COLO668 (cell line): ENCODE results near the gene ZNF580.
A peak's percentile ranks its signal among the peaks of the same experiment; 100 is the strongest.

ENCODE experiments used
- DNase-seq: peaks from one replicate; lab custom pipeline; 2025; ENCODE audit not compliant: unreplicated experiment; lab: John Stamatoyannopoulos, UW

Gene ZNF580, protein sequence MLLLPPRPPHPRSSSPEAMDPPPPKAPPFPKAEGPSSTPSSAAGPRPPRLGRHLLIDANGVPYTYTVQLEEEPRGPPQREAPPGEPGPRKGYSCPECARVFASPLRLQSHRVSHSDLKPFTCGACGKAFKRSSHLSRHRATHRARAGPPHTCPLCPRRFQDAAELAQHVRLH

DNA sequence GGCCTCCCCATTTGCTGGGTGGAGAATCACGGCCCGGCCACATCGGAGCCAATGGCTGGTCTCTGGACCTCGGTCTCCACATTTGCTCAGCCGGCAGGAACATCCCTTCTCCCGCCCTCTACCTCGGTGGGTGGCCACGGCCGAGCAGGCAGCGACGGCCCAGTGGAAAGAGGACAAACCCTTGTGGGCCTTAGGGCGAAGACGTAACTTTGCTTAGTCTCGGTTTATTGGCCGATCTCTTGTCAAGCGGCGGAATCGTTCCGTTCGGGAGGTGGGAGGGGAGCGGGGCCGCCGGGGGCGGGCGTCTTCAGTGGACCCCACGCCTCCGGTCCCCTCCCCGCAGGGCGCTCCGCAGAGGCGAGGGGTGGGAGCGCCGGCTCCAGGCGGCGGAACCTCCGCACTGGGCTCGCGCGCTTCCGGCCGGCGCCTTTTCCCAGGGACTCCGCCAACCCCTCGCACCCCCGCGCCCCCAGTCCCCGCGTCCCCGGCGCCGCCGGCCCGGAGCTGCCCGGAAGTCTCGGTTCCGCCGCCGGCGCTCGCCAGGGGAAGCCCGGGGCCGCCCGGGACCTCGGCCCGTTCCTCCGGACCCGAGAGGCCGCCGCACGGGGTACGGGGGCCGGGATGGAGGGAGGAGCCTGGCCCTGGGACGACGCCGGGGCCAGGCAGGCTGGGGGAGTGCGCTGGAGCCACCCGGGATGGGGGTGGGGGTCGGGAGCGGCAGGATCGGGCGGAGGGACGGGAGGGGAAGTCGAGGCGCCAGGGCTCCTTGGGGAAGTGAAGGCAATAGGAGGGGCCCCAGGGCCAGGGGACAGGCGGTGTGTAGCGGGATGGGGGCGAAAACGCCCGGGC, at the start of gene ZNF580:
TSS of gene ZNF580 (plus strand) at position 426 of the 849 bp plus-strand sequence. CDS start 1,507 bp downstream, outside the sequence.
- DNase-seq = peak; percentile 82

DNA sequence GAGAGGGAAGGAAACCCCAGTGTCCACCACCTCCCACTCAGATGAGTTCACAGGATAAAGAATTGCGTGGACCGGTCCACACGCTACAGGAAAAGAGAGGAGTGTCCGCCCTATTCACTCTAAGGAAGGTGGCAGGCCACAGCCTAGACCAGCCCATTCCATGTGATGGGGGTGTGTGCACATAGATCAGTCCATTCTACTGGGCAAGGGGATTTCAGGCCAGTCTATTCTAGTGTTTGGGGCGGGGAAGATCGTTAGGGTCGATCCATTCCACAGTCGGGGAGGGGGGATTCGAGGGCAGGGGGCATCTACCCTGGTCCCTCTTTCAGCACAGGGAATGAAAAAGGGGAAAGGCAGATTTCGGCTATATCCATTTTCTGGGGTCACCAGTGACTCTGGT, 49.2 kb upstream of the ZNF580 start:
- DNase-seq = no peak

DNA sequence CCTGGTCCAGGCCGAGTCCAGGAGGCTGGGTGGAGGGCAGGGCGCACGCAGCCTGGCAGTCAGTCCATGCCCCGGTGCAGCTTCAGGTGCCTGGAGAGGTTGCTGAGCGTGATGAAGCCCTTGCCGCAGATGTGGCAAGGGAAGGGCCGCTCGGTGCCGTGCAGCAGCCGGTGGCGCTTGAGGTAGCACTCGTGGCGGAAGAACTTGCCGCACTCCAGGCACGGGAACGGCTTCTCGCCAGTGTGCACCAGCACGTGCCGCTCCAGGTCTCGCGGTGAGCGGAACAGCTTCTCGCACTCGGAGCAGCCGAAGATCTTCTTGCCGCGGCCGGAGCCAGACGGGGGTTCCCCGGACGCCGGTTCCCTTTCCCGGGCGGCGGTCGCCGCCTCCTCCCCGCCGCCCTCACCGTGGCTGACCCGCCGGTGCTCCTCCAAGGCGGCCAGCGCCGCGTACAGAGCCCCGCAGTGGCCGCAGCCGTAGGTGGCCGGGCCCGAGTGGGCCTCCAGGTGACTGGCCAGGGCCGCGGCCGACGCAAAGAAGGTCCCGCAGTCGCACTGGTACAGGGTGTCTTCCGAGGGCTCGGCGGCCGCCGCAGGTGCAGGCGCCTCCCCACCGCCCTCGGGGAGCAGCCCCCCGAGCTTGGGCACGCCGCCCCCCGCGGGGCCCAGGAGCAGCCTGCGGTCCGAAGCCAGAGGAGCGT, 48.3 kb upstream of the ZNF580 start:
- no peak for DNase-seq

DNA sequence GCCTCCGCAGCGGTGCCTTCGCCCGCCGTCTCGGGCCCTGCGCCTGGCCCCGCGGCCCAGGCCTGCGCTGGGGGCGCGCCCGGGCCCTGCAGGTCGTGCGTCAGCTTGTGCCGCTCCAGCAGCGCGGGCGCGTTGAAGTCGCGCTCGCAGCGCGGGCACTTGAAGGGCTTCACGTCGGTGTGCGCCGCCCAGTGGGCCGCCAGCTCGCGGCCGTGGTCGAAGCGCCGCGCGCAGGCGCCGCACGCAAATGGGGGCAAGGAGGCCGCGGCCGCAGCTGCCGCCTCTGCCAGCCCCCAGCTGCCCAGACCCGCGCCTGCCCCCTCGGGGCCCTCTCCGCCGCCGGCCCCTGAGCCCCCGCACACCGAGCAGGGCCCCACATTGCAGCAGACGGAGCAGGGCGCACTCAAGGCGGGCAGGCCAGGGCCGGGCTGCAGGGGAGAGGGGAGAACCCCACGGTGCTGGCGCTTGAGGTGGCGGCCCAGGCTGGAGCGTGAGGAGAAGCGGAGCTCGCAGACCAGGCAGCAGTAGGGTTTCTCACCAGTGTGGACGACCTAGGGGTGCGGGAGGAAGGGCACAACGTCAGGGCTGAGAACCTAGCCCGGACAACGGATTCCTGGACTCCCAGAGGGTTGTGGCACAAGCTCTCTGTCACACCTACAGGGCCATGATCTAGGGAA, 47.6 kb upstream of the ZNF580 start:
- no peak for DNase-seq

DNA sequence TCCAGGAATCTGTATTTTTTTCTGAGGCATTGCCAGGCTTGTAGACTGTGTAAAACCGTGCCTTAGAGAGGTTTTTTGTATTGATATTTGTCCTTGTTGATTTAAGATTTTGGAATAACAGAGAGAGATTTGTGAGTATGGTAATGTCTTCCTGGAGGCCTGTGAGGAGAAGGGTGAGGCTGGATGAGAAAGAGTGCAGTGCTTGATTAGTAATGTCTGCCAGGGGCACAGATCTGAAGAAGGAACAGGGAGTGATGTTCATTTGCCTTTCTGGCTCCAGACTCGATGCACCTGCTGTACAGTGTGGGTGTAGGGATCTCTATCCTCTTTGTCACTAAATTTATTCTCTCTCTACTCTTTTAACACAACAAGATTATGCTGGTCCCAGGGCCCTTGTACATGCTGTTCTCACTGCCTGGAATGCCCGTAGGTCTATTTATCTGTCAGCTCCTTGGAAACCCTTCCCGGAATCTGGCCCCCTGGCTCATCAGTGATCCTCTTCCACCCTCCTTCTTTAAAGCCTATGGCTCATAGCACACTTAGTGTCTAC, 45.7 kb upstream of the ZNF580 start:
- no peak for DNase-seq

DNA sequence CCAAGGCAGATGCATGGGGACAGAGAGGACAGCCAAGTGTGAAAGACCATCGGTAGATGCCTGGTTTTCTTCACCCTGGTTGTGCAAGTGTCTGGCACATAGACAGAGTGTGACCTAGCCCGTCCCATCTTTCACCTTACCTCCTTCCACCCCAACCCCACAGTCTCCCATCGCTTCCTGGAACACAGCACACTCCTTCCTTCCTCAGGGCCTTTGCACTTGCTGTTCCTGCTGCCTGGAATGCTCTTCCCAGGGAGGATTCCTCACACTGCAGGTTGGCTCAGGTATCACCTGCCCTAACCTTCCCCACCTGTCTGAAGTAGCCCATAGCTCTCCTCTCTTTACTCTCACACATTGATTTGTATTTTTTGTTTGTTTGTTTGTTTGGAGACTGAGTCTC, 44.5 kb upstream of the ZNF580 start:
- no peak for DNase-seq

DNA sequence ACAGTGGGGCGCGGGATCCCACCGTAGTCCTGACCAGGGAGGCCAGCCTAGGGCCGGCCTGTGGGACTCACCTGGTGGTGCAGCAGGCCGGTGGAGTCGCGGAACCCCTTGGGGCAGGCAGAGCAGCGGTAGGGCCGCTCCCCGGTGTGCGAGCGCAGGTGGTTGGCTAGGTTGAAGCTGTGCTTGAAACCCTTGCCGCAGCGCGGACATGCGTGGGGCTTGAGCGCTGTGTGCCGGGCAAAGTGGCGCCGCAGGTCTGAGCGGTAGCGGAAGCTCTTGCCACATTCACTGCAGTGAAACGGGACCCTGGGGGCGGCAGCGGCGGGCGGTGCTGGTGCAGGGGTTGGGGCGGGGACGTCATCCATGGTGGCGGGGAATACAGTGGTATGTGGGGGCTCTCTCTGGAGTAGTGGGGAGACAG, 43.3 kb upstream of the ZNF580 start:
- no peak for DNase-seq

DNA sequence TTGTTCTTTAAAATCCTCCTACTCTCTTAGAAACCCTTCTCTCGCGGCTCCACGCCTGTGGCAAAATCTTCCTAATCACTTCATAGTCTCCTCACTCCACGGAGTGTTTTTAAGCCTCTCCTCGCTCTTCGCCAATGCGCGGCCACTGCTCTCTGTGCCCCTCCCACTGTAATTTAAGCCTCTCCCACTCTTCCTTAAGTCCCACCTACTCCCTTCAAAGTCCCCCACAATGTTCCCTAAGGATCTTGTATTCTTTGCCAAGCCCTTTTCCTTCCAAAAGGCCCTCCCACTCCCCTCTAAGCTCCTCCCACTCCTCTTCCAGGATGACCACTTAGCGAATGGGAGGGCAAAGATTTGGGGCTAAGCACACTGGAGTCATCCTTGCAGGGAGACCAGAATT, 42.8 kb upstream of the ZNF580 start:
- no peak for DNase-seq

DNA sequence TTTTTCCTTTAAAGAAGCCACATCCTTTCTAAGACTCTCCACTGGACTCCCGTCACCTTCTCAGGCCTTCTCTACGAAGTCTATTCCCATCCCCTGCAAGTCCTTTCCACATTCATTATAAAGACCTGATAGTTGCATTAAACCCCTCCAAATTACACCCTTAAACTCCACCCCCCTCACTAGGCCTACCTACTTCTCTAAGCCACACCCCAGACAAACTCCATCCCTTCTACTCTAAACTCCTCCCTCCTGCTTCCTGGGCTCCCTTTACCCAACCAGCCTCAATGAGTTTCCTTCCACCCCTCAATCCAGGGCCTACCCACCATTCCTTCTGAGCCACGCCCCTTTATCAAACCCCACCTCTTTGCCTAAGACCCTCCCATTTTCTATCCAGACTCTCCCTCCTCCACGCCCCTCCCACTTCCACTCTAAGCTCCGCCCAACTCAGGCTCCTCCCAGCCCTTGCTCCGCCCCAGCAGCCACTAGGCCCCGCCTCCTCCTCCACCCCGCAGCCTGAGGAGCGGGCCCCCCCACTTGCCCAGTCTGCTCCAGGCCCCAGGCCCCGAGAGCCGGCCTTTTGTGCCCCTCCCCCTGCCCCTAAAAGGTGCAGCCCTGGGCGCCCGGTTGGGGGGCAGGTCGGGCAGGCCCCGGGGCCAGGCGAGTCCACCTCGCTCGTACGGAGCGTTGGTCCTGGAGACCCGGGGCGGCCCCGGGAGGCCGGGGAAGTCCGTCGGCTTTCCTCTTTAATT, 41.9 kb upstream of the ZNF580 start:
- peak; percentile 85 for DNase-seq

DNA sequence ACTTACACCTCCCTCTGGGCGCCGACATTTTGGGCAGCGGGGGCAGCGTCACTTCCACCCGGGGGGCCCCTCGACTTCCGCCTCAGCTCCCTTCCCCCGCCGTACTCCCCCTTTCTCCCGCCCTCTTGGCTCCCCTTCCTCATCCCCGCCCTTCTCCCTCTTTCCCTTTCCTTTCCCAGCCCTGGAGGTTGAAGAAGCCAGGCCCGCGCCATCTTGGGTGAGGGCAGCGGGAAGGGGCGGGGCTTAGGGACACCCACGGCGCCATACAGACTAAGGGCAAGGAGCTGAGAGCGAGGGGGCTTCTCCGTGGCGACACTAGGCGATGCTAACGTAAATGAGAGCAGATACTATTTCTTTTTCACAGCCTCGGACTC, 41.3 kb upstream of the ZNF580 start, which contains the start of gene FIZ1:
TSS of gene FIZ1 (minus strand) at position 50 of the 374 bp plus-strand sequence. CDS start 1,652 bp downstream, outside the sequence.
- peak; percentile 97 for DNase-seq

DNA sequence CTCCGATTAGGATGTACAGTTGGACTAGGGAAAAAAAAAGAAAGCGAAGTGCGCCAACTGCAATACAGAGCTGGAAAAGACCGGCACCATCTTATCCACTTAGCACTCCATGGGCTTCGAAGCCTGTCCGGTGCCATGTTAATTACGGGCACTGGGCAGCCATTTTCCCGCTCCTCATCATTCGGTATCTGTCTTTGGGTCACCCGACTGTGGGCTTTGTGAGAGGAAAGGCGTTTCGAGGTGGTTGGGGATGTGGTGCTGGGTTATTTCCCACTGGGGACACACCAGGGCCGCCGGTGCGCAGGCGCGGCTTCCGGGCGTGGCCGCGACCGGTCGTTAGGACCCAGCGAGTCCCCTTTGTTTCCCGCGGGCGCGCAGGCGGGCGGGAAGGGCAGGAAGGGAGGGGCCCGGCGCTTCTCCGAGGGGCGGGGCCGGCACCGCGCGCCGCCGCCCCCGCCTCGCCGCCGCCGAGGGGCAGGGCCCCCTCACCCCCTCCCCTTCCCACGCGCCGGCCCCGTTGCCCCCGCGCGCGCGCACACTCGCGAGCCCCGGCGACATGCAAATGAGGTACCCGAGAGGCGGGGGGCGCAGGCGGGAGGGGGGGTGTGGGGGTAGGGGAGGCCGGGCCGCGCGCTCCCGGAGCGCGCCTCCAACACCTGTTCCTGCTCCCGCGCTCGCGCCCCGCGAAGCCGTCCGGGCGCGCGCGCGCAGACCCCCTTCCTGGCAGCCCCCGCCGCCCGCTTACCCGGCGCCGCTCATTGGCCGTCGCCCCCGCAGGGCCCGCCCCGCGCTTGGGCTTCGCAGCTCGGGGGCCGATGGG, 40.8 kb upstream of the ZNF580 start, which contains the start of gene ZNF524:
TSS of gene ZNF524 (plus strand) at position 447 of the 820 bp plus-strand sequence. CDS start 1,825 bp downstream, outside the sequence.
- peak; percentile 92 for DNase-seq

DNA sequence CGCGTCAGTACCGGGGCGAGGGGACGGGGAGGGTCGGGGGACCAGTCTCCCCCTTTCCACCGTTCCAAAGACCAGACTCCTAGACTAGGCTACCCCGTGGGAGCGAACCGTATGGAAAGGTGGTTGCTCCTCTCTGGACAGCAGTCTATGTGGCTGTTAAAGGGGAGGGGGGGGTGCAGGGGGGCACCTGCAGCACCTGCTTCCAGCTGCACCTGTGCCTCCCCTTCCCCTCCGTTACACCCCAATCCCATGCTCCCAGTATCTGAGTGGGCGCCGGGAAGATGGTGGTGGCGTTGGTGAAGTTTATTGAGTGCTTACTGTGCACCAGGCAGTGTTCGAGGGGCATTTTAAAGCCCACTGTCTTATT, 40.2 kb upstream of the ZNF580 start:
- DNase-seq = no peak

DNA sequence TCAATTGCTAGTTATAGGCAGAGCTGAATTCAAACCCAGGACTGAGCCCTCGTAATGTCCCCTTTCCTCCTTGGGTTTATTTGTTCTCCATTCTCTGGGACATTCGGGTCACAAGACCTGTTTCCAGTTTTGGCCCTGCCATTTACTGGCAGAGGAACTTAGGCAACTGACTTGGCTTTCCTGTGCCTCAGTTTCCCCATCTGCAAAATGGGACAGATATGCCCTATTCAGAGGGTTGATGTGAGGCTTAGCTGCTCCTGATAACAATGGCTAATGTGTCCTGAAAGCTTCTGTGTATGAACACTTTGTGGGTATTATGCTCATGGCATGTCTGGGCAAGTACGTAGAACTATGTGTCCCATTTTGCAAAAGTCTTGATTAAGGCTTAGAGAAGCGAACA, 39.7 kb upstream of the ZNF580 start:
- DNase-seq = no peak

DNA sequence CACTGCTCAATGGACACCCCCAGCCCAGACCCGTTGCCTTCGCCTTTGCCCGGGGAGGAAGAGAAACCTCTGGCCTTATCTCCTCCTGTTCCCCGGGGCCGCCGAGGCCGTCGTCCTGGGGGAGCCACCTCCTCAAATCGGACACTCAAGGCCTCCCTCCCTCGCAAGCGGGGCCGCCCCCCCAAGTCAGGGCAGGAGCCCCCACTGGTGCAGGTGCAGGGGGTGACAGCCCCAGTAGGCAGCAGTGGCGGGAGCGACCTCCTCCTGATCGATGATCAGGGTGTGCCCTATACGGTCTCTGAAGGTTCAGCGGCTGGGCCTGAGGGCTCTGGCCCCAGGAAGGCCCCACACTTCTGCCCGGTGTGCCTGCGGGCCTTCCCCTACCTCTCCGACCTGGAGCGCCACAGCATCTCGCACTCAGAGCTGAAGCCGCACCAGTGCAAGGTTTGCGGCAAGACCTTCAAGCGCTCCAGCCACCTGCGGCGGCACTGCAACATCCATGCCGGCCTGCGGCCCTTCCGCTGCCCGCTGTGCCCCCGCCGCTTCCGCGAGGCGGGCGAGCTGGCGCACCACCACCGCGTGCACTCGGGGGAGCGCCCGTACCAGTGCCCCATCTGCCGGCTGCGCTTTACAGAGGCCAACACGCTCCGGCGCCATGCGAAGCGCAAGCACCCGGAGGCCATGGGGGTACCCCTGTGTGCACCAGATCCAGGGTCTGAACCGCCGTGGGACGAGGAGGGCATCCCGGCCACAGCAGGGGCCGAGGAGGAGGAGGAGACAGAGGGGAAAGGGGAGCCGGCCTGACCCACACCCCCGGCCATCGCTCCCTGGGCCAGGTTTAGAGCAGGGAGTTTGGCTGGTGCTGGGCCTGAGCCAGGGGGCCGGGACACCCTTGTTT, 38.4 kb upstream of the ZNF580 start:
- DNase-seq = no peak

DNA sequence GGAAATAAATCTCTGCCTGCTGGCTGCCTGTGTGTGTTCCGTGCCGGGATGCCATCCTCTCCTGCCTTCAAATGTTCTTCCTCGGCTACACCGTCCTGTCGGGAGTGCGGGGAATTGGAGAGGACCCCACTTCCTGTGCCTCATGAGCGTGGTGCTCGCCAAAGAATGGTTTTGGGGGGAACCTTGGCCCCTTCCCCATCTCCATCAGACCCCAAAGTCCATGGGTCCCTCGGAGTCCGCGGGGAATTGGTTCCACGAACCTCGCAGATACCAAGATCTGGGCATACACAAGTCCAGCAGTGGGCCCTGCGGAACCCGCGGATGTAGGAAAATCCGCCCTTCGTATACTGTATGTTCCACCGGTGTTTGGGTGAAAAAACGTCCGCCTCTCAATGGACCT, 37.7 kb upstream of the ZNF580 start:
- no peak for DNase-seq

DNA sequence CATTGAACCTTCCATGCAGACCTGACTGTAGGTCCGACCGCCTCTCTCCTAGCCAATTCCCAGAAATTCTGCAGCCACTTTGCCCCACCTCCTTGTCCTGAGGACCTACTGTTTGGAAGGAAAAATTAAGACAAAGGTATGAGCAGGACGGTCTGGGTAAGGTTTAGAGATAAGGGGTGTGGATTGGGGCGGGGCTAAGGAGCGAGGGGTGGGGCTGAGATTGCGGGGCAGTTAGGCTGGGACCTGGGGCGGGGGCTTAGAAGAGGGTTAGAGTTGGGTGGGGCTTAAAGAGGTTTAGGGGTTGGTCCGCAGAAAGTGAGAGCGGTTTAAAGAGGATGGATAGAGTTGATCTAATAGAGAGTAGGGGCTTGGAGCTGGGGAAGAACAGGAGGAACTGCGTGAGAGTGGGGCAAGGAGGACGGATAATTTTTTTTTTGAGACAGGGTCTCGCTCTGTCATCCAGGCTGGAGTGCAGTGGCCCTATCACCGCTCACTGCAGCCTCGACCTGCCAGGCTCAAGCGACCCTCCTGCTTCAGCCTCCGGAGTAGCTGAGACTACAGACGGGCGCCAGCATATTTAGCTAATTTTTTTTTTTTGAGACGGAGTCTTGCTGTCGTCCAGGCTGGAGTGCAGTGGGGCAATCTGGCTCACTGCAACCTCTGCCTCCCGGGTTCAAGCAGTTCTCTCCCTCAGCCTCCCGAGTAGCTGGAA, 37.1 kb upstream of the ZNF580 start:
- no peak for DNase-seq

DNA sequence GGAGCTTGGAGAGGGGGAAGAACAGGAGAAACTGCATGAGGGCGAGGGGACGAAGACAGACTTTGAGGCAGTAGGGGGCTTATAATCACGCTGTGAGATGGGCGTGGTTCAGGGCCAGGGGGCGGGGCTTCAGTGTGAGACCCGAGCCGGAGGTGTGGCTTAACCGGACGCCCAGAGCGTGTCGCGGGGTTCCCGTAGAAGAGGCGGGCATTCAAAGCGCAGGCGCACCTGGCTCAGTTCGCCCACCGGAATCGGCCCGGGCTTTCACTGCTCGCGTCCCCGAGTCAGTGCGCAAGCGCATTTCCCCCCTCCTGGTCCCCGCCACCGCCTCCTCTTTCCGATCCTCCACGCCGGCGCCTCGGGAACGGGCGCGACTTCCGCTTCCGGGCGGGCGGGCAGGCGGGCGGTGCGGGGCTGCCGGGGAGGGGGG, 35.6 kb upstream of the ZNF580 start:
- peak; percentile 98 for DNase-seq
